Neutrophil (primary cell): ENCODE measurements around the gene NPTX1.

Experiments used
- H3K27ac ChIP-seq: fragments of 200-600 bp; sonication (generic); 2 replicates; pipeline ENCODE4 v1.5.1; 2016; ENCODE audit warnings: mild to moderate bottlenecking, moderate library complexity
- H3K27me3 ChIP-seq: fragments of 200-600 bp; sonication (generic); 2 replicates; pipeline ENCODE4 v1.6.0; 2016; ENCODE audit warnings: mild to moderate bottlenecking
- H3K36me3 ChIP-seq: fragments of 200-600 bp; sonication (generic); 2 replicates; pipeline ENCODE4 v1.5.1; 2017
- H3K4me1 ChIP-seq, 2 experiments: fragments of 200-600 bp in 1 of 2; sonication (generic) in 1 of 2; 1 replicate in 1 of 2; 2 replicates in 1 of 2; pipeline versions ENCODE4 v1.5.1 to v1.6.1; 2013 to 2016; ENCODE audit warnings: low read depth in 1 of 2, low read length in 1 of 2, mild to moderate bottlenecking in 1 of 2, moderate library complexity in 1 of 2; ENCODE audit not compliant: control insufficient read depth in 1 of 2, insufficient read depth in 1 of 2
- H3K4me3 ChIP-seq, 2 experiments: fragments of 200-600 bp in 1 of 2; sonication (generic) in 1 of 2; 1 replicate in 1 of 2; 2 replicates in 1 of 2; pipeline ENCODE4 v1.5.1; 2013 to 2016; ENCODE audit warnings: low read depth in 1 of 2, low read length in 1 of 2, mild to moderate bottlenecking in 1 of 2, moderate library complexity in 1 of 2
- H3K9me3 ChIP-seq: fragments of 200-600 bp; sonication (generic); 2 replicates; pipeline ENCODE4 v1.5.1; 2016
- TF ChIP-seq, protein P1 (sequence below): fragments of 200-600 bp; sonication (generic); IDR thresholded peaks from 2 replicates; pipeline ENCODE4 v1.5.1; 2016; ENCODE audit warnings: antibody characterized with exemption

NPTX1 gene

GRCh38 chr17:80430446-80431245, 45.8 kb downstream of the NPTX1 start:
- no peak overlapping the region for H3K4me3 ChIP-seq
- H3K27ac ChIP-seq = no peak overlapping the region
- H3K27me3 ChIP-seq = no peaks in the 10 kb centered on the region
- H3K36me3 ChIP-seq = no peaks in the 10 kb centered on the region
- TF ChIP-seq, protein P1, sequence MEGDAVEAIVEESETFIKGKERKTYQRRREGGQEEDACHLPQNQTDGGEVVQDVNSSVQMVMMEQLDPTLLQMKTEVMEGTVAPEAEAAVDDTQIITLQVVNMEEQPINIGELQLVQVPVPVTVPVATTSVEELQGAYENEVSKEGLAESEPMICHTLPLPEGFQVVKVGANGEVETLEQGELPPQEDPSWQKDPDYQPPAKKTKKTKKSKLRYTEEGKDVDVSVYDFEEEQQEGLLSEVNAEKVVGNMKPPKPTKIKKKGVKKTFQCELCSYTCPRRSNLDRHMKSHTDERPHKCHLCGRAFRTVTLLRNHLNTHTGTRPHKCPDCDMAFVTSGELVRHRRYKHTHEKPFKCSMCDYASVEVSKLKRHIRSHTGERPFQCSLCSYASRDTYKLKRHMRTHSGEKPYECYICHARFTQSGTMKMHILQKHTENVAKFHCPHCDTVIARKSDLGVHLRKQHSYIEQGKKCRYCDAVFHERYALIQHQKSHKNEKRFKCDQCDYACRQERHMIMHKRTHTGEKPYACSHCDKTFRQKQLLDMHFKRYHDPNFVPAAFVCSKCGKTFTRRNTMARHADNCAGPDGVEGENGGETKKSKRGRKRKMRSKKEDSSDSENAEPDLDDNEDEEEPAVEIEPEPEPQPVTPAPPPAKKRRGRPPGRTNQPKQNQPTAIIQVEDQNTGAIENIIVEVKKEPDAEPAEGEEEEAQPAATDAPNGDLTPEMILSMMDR = no peak
- H3K4me1 ChIP-seq = peaks cover 0 to 5% of the 10 kb centered on the region in 2 experiments
- no peaks in the 10 kb centered on the region for H3K9me3 ChIP-seq

GRCh38 chr17:80429356-80430275, 46.8 kb downstream of the NPTX1 start:
- Histone ChIP-seq H3K9me3 (no peaks in the 10 kb centered on the region), H3K27me3 (no peaks in the 10 kb centered on the region), H3K4me1 (peaks cover 0 to 5% of the 10 kb centered on the region in 2 experiments), H3K4me3 (no peak overlapping the region), H3K36me3 (no peaks in the 10 kb centered on the region), H3K27ac (no peak overlapping the region)
- TF ChIP-seq, protein P1 = no peak

- no peak overlapping the region for H3K4me3 ChIP-seq
- H3K36me3 ChIP-seq = no peaks in the 10 kb centered on the region
- TF ChIP-seq, protein P1 = no peak
These were observed 47.6 kb downstream of the NPTX1 start for GRCh38 chr17:80428796-80429195.

DNA sequence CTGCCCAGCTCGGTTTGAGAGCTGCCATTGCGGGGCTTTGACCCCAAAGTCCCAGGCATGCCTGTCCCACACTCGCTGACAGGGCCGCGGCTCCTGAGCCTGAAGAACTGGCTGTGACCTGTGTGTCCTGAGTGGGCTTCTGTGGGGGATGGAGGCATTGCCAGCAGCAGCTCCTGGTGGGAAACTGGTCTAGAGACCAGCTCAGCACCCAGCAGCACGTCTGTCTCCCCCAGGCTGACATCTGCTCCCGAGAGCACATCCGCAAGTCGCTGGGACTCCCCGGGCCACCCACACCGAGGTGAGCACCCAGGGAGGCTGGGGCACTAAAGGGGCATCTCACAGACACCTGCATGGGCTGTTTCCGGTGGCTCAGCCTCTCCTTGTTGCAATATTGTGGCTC, 48.0 kb downstream of the NPTX1 start:
- H3K36me3 ChIP-seq = no peaks in the 10 kb centered on the region
- no peaks in the 10 kb centered on the region for H3K9me3 ChIP-seq
- TF ChIP-seq, protein P1 = no peak
- H3K27me3 ChIP-seq = no peaks in the 10 kb centered on the region
- no peak overlapping the region for H3K4me3 ChIP-seq
- H3K4me1 ChIP-seq = peaks cover 0 to 5% of the 10 kb centered on the region in 2 experiments
- no peak overlapping the region for H3K27ac ChIP-seq

More at GRCh38 chr17:80428796-80429195, 47.6 kb downstream of the NPTX1 start:
- Histone ChIP-seq H3K9me3 (no peaks in the 10 kb centered on the region), H3K27ac (no peak overlapping the region), H3K27me3 (no peaks in the 10 kb centered on the region), H3K4me1 (peaks cover 0 to 5% of the 10 kb centered on the region in 2 experiments)

- H3K9me3 ChIP-seq = no peaks in the 10 kb centered on the region
- TF ChIP-seq, protein P1 = no peak
- no peaks in the 10 kb centered on the region for H3K27me3 ChIP-seq
- H3K4me1 ChIP-seq = peaks cover 0 to 5% of the 10 kb centered on the region in 2 experiments
- H3K27ac ChIP-seq = no peak overlapping the region
- no peak overlapping the region for H3K4me3 ChIP-seq
- no peaks in the 10 kb centered on the region for H3K36me3 ChIP-seq
These were observed 48.8 kb downstream of the NPTX1 start for GRCh38 chr17:80427366-80428282.
